ENCODE measurements around the gene TDRD10. TPM values are rescaled to one million over a fixed set of nuclear protein-coding genes. Genes with fewer than 3 reads are reported as not detected.

The TDRD10 gene
- total and polyA plus RNA-seq, 2 donors (not counting 1 experiment from before 2014, with no cell fraction given): 0.06 TPM; not detected in 1

DNA sequence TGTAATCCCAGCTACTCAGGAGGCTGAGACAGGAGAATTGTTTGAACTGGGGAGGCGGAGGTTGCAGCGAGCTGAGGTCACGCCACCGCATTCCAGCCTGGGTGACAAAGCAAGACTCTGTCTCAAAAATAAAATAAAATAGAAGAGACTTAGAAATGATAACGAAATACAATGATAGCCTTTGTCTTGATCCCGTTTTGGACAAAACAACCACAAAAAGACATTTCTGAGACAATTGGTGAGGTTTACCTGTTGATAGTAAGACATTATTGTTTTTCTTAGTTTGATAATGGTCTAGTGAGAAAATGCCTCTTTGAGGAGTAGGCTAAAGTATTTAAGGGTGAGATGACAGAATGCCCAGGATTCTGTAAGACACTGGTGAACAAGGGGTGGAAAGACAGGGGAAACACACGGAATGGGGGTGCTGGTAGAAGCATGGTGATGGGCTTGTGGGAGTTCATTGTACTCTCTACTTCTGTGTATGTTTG lies 12.1 kb downstream of the TDRD10 start:
- ChIA-PET POLR2A (no interaction called here), CTCF (interaction anchor here (1.4 kb wide), 1 partner anchor 34 kb away, joined by 4 read pairs; no protein-coding TSS in a partner anchor)
- Histone ChIP-seq H2AFZ (ENCODE audit: insufficient read depth, low read depth, low read length, poor library complexity, severe bottlenecking) (no peak overlapping the region), H3K9me3 (ENCODE audit: control extremely low read depth in 1 of 3, control insufficient read depth in 2 of 3, insufficient read depth in 1 of 3, low read length in 2 of 3) (no peaks in the 10 kb centered on the region), H3K27ac (ENCODE audit: low read length in 2 of 2) (no peak overlapping the region), H3K4me2 (replicated peaks; ENCODE audit: low read depth, low read length, poor library complexity, severe bottlenecking) (no peak overlapping the region), H3K27me3 (replicated peaks in 1 of 4; ENCODE audit: control extremely low read depth in 1 of 4, control insufficient read depth in 3 of 4, insufficient read depth in 4 of 4, low read length in 3 of 4) (peaks cover 0 to 15% (median 2%) of the 10 kb centered on the region in 4 experiments), H4K20me1 (ENCODE audit: control insufficient read depth, insufficient read depth, low read length, poor library complexity, severe bottlenecking) (no peaks in the 10 kb centered on the region), H3K4me3 (ENCODE audit: control extremely low read depth in 1 of 5, extremely low read depth in 1 of 5, insufficient read depth in 1 of 5, low read depth in 2 of 5, low read length in 4 of 5) (no peak overlapping the region), H3K79me2 (ENCODE audit: control insufficient read depth, insufficient read depth, low read length) (no peaks in the 10 kb centered on the region), H3K9ac (ENCODE audit: low read length) (no peak overlapping the region), H3K4me1 (ENCODE audit: control insufficient read depth in 2 of 2, insufficient read depth in 2 of 2, low read length in 2 of 2) (no peaks in the 10 kb centered on the region), H3K36me3 (replicated peaks in 1 of 2; ENCODE audit: control extremely low read depth in 1 of 2, control insufficient read depth in 1 of 2, extremely low read depth in 1 of 2, insufficient read depth in 2 of 2, low read length in 1 of 2) (no peaks in the 10 kb centered on the region)
- WGBS (ENCODE audit: insufficient coverage): 100% methylated on average over 1 of the region's 7 CpGs
- DNase-seq (no peak), ATAC-seq (ENCODE audit: low read depth) (no peak)
- Mint-ChIP-seq H3K27ac (no peak overlapping the region), H3K4me3 (no peak overlapping the region), H3K4me1 (no peaks in the 10 kb centered on the region), H3K27me3 (peaks cover 39% of the 10 kb centered on the region), H3K9me3 (ENCODE audit: insufficient read depth) (no peaks in the 10 kb centered on the region)
- TF ChIP-seq, protein P1, sequence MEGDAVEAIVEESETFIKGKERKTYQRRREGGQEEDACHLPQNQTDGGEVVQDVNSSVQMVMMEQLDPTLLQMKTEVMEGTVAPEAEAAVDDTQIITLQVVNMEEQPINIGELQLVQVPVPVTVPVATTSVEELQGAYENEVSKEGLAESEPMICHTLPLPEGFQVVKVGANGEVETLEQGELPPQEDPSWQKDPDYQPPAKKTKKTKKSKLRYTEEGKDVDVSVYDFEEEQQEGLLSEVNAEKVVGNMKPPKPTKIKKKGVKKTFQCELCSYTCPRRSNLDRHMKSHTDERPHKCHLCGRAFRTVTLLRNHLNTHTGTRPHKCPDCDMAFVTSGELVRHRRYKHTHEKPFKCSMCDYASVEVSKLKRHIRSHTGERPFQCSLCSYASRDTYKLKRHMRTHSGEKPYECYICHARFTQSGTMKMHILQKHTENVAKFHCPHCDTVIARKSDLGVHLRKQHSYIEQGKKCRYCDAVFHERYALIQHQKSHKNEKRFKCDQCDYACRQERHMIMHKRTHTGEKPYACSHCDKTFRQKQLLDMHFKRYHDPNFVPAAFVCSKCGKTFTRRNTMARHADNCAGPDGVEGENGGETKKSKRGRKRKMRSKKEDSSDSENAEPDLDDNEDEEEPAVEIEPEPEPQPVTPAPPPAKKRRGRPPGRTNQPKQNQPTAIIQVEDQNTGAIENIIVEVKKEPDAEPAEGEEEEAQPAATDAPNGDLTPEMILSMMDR (IDR thresholded peaks at IDR 0.05): no peak
- TF ChIP-seq EZH2 (IDR thresholded peaks at IDR 0.05; ENCODE audit: borderline replicate concordance, insufficient read depth, low read depth, low read length, poor library complexity, severe bottlenecking): no peak
- intact Hi-C loops (cut with micrococcal nuclease): no loop called here

DNA sequence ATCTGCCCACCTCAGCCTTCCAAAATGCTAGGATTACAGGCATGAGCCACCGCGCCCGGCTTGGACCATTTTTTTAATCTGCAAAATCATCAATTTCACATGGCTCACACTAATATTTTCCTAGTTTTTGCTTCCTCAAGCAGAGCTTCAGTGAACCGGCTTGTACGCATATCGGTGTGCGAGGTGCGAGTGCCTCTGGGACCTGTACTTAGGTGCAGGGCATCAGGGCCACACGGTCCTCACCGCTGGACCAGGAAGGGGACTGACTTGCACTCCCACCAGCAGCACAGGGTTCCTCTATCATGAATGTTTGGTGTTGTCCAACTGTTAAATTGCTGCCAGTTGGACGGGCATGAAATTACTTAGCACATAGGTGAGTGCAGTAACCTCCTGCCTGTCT lies 15.6 kb downstream of the TDRD10 start:
- H3K27me3 ChIP-seq (replicated peaks in 1 of 4; ENCODE audit: control extremely low read depth in 1 of 4, control insufficient read depth in 3 of 4, insufficient read depth in 4 of 4, low read length in 3 of 4): peaks cover 0 to 12% (median 2%) of the 10 kb centered on the region in 4 experiments
- Mint-ChIP-seq H3K27ac (no peak overlapping the region), H3K9me3 (ENCODE audit: insufficient read depth) (no peaks in the 10 kb centered on the region), H3K4me3 (no peak overlapping the region), H3K4me1 (no peaks in the 10 kb centered on the region), H3K27me3 (peaks cover 43% of the 10 kb centered on the region)
- POLR2A ChIA-PET: no interaction called here
- DNase-seq (no peak), ATAC-seq (ENCODE audit: low read depth) (no peak)
- no peaks in the 10 kb centered on the region for H3K9me3 ChIP-seq (ENCODE audit: control extremely low read depth in 1 of 3, control insufficient read depth in 2 of 3, insufficient read depth in 1 of 3, low read length in 2 of 3)
- H4K20me1 ChIP-seq (ENCODE audit: control insufficient read depth, insufficient read depth, low read length, poor library complexity, severe bottlenecking): no peaks in the 10 kb centered on the region
- no peaks in the 10 kb centered on the region for H3K36me3 ChIP-seq (replicated peaks in 1 of 2; ENCODE audit: control extremely low read depth in 1 of 2, control insufficient read depth in 1 of 2, extremely low read depth in 1 of 2, insufficient read depth in 2 of 2, low read length in 1 of 2)
- H3K9ac ChIP-seq (ENCODE audit: low read length): no peak overlapping the region
- no peak overlapping the region for H2AFZ ChIP-seq (ENCODE audit: insufficient read depth, low read depth, low read length, poor library complexity, severe bottlenecking)
- no peak overlapping the region for H3K4me2 ChIP-seq (replicated peaks; ENCODE audit: low read depth, low read length, poor library complexity, severe bottlenecking)
- TF ChIP-seq, protein P1 (IDR thresholded peaks at IDR 0.05): no peak
- TF ChIP-seq EZH2 (IDR thresholded peaks at IDR 0.05; ENCODE audit: borderline replicate concordance, insufficient read depth, low read depth, low read length, poor library complexity, severe bottlenecking): no peak
- H3K79me2 ChIP-seq (ENCODE audit: control insufficient read depth, insufficient read depth, low read length): no peaks in the 10 kb centered on the region
- CTCF ChIA-PET: no interaction called here
- 98% methylated on average over 11 of the region's 11 CpGs for WGBS (ENCODE audit: insufficient coverage)
- no peaks in the 10 kb centered on the region for H3K4me1 ChIP-seq (ENCODE audit: control insufficient read depth in 2 of 2, insufficient read depth in 2 of 2, low read length in 2 of 2)
- H3K4me3 ChIP-seq (ENCODE audit: control extremely low read depth in 1 of 5, extremely low read depth in 1 of 5, insufficient read depth in 1 of 5, low read depth in 2 of 5, low read length in 4 of 5): no peak overlapping the region
- intact Hi-C loops (cut with micrococcal nuclease): no loop called here
- H3K27ac ChIP-seq (ENCODE audit: low read length in 2 of 2): no peak overlapping the region

Data from B cell (primary cell).